ENCODE results near the gene PEAK1. TPM values are rescaled to one million over a fixed set of nuclear protein-coding genes. Genes with fewer than 3 reads are reported as not detected.

PEAK1 gene
- total and polyA plus RNA-seq, 9 of the 15 experiments (the other 6 are each of a cell fraction or from before 2014, with no cell fraction given), result 0.99 to 22.4 (median 10.8) TPM

GRCh38 chr15:77225646-77226045 is 194.3 kb downstream of the PEAK1 start:
- intact Hi-C loops (cut with micrococcal nuclease) (no loop called here), in situ Hi-C loops (cut with MboI) (no loop called here)
- peaks cover 0 to 14% of the 10 kb centered on the region in 2 experiments; a peak in 2 of 5 replicates for H3K4me1 ChIP-seq (replicated peaks in 1 of 2; ENCODE audit: control insufficient read depth in 2 of 2, insufficient read depth in 2 of 2, low read length in 2 of 2)
- no TSS peak for BruUV-seq (replicated peaks)
- H3K9me3 ChIP-seq (replicated peaks; ENCODE audit: control insufficient read depth, insufficient read depth, low read depth, low read length), result no peaks in the 10 kb centered on the region
- no peaks in the 10 kb centered on the region for H3K36me3 ChIP-seq (ENCODE audit: control insufficient read depth, insufficient read depth, low read length)
- no peaks in the 10 kb centered on the region for H3K79me2 ChIP-seq (ENCODE audit: control insufficient read depth, insufficient read depth, low read length)
- ChIA-PET POLR2A (no interaction called here), CTCF (ENCODE audit: low intra/inter-chr PET ratio) (no interaction called here)
- WGBS (ENCODE audit: insufficient coverage, low coverage, missing lambda C conversion rate), result 87% methylated on average over 4 of the region's 4 CpGs
- H3K4me3 ChIP-seq, result no peak overlapping the region
- H3K9ac ChIP-seq (ENCODE audit: insufficient read depth in 1 of 2, low read depth in 2 of 2, low read length in 2 of 2), result no peak overlapping the region
- no peak overlapping the region for H3K4me2 ChIP-seq (ENCODE audit: insufficient read depth, low read length)
- FAIRE-seq (no peak), ATAC-seq (no peak), DNase-seq (ENCODE audit: extremely low read depth in 1 of 4, low spot score in 3 of 4) (no peak)
- no peak overlapping the region for H3K27ac ChIP-seq (ENCODE audit: extremely low read depth, low read depth, low read length)
- H3K9me1 ChIP-seq (ENCODE audit: control insufficient read depth, insufficient read depth, low read length), result no peaks in the 10 kb centered on the region
- no peak overlapping the region for H2AFZ ChIP-seq (ENCODE audit: low read depth, low read length)
- H4K20me1 ChIP-seq (replicated peaks; ENCODE audit: control insufficient read depth, insufficient read depth, low read length), result no peaks in the 10 kb centered on the region
- H3K27me3 ChIP-seq (ENCODE audit: control insufficient read depth in 2 of 2, insufficient read depth in 2 of 2, low read length in 2 of 2), result no peaks in the 10 kb centered on the region
- TF ChIP-seq FOXK2 (conservative IDR thresholded peaks at IDR 0.05 in 1 of 2, IDR thresholded peaks at IDR 0.05 in 1 of 2; ENCODE audit: low read depth in 2 of 2) (no peak), PCBP2 (IDR thresholded peaks at IDR 0.05; ENCODE audit: low read depth, low read length, poor library complexity, severe bottlenecking) (no peak), ARID3A (IDR thresholded peaks at IDR 0.05; ENCODE audit: borderline replicate concordance, low read depth, low read length) (no peak), PKNOX1 (IDR thresholded peaks at IDR 0.05) (no peak), MGA (IDR thresholded peaks at IDR 0.05) (no peak), ELF1 (tag; IDR thresholded peaks at IDR 0.05) (no peak), ZNF79 (CRISPR knock-in tag; IDR thresholded peaks at IDR 0.05; ENCODE audit: low read depth) (no peak), ASH1L (IDR thresholded peaks at IDR 0.05; ENCODE audit: borderline replicate concordance, low read depth, partially characterized antibody) (no peak)

All from K562 (cell line).